Transverse colon (tissue), 4 donors: ENCODE data around the gene MDFIC. TPM values are rescaled to one million over a fixed set of nuclear protein-coding genes. Genes with fewer than 3 reads are reported as not detected.

Experiments used
- DNase-seq: peaks from one replicate; pipeline ENCODE4 v3.0.0-alpha.2; 2019
- H3K27ac ChIP-seq, 4 donors: fragments of 200-600 bp; sonication (generic); 2 replicates each; pipeline ENCODE4 v1.5.1; 2016 to 2018; ENCODE audit warnings: inconsistent platforms in 4 of 4
- H3K27me3 ChIP-seq: fragments of 200-600 bp; sonication (generic); 2 replicates; pipeline ENCODE4 v1.5.1; 2017; ENCODE audit warnings: inconsistent platforms
- H3K36me3 ChIP-seq, 4 donors: fragments of 200-600 bp; sonication (generic); 2 replicates each; pipeline ENCODE4 v1.5.1; 2017 to 2019; ENCODE audit warnings: inconsistent platforms in 4 of 4
- H3K4me1 ChIP-seq, 4 donors: fragments of 200-600 bp; sonication (generic); 2 replicates each; pipeline ENCODE4 v1.5.1; 2017 to 2020; ENCODE audit warnings: inconsistent platforms in 4 of 4
- H3K4me3 ChIP-seq, 4 donors: fragments of 200-600 bp; sonication (generic); 1 replicate in 1 of 4; 2 replicates in 3 of 4; pipeline versions ENCODE4 v1.5.1 to v1.6.1; 2017 to 2019; ENCODE audit warnings: inconsistent platforms in 4 of 4
- H3K9me3 ChIP-seq, 2 donors: fragments of 200-600 bp; sonication (generic); 2 replicates each; pipeline ENCODE4 v1.5.1; 2017 to 2019; ENCODE audit warnings: inconsistent platforms in 2 of 2
- EP300 ChIP-seq: sonication (generic); formaldehyde crosslinking; IDR thresholded peaks from one replicate; pipeline ENCODE4 v1.6.1; 2017; ENCODE audit warnings: antibody characterized with exemption, low read depth
- POLR2A ChIP-seq: fragments of 450-650 bp; IDR thresholded peaks from one replicate; pipeline ENCODE4 v1.6.1; 2016; ENCODE audit warnings: antibody characterized with exemption, mild to moderate bottlenecking, moderate library complexity
- POLR2AphosphoS5 ChIP-seq, 3 donors: sonication (generic); formaldehyde crosslinking; IDR thresholded peaks; one replicate each; pipeline ENCODE4 v1.6.1; 2016; ENCODE audit warnings: antibody characterized with exemption in 3 of 3
- WGBS, 2 donors: methylation state at CpG; one replicate each; pipeline ENCODE4 v1.1.5; 2018; ENCODE audit warnings: low coverage in 1 of 2; 5-methylcytosine and 5-hydroxymethylcytosine counted together
- in situ Hi-C, 4 donors: fragments of 200-750 bp; cut with MboI; loops; one replicate each; pipeline versions ENCODE4 v1.15.0 to v1.15.1; 2017; ENCODE audit warnings: low sequenced_read_pairs in 3 of 4, low pct_ligation_motif_present in 1 of 4, low pct_unique_long_range_greater_than_20kb in 1 of 4
- intact Hi-C: fragments of 100-400 bp; cut with DNase I; formaldehyde crosslinking; loops from one replicate; pipeline ENCODE4 v1.15.1; 2023; ENCODE audit warnings: low total_unique reads
- total RNA-seq, 4 donors: library from RNA; depleted of rRNA; stranded (reverse); fragments of >200 nt; gene quantifications; one replicate each; pipeline ENCODE4 v1.1.0, GENCODE V29; 2016
- TF ChIP-seq, protein P1 (sequence below), 5 experiments: fragments of 200-600 bp in 3 of 5; fragments of 450-650 bp in 2 of 5; sonication (generic) in 3 of 5; IDR thresholded peaks; 1 replicate in 2 of 5; 2 replicates in 3 of 5; pipeline ENCODE4 v1.5.1; 2016 to 2017; ENCODE audit warnings: antibody characterized with exemption in 5 of 5, inconsistent platforms in 3 of 5, mild to moderate bottlenecking in 2 of 5, moderate library complexity in 1 of 5

Gene MDFIC
- total RNA-seq, 4 donors from 2014 or later, result 4.5 to 14.8 (median 9.6) TPM

GRCh38 chr7:114934086-114934485, 12.2 kb downstream of the MDFIC start:
- TF ChIP-seq EP300, result no peak
- TF ChIP-seq, protein P1, sequence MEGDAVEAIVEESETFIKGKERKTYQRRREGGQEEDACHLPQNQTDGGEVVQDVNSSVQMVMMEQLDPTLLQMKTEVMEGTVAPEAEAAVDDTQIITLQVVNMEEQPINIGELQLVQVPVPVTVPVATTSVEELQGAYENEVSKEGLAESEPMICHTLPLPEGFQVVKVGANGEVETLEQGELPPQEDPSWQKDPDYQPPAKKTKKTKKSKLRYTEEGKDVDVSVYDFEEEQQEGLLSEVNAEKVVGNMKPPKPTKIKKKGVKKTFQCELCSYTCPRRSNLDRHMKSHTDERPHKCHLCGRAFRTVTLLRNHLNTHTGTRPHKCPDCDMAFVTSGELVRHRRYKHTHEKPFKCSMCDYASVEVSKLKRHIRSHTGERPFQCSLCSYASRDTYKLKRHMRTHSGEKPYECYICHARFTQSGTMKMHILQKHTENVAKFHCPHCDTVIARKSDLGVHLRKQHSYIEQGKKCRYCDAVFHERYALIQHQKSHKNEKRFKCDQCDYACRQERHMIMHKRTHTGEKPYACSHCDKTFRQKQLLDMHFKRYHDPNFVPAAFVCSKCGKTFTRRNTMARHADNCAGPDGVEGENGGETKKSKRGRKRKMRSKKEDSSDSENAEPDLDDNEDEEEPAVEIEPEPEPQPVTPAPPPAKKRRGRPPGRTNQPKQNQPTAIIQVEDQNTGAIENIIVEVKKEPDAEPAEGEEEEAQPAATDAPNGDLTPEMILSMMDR (IDR thresholded peaks at IDR 0.05), result no peak
- H3K4me1 ChIP-seq, result peaks cover 0 to 61% (median 20%) of the 10 kb centered on the region in 4 donors
- H3K27me3 ChIP-seq, result no peaks in the 10 kb centered on the region
- no peak overlapping the region for H3K4me3 ChIP-seq
- peak overlapping the region in 2 of 4 donors; percentile 7 for H3K27ac ChIP-seq
- in situ Hi-C loops (no loop called here), intact Hi-C loops (no loop called here)
- no peak for DNase-seq
- no peaks in the 10 kb centered on the region for H3K9me3 ChIP-seq
- 87 to 92% methylated on average over 1 of the region's 1 CpG for WGBS, 2 donors
- no peaks in the 10 kb centered on the region for H3K36me3 ChIP-seq

GRCh38 chr7:114934713-114935112, 12.8 kb downstream of the MDFIC start:
- in situ Hi-C loops, result no loop called here
- H3K4me1 ChIP-seq, result peaks cover 0 to 59% (median 20%) of the 10 kb centered on the region in 4 donors
- H3K27ac ChIP-seq, result no peak overlapping the region
- H3K4me3 ChIP-seq, result no peak overlapping the region
- no peaks in the 10 kb centered on the region for H3K9me3 ChIP-seq
- no peaks in the 10 kb centered on the region for H3K36me3 ChIP-seq
- no peak for DNase-seq
- intact Hi-C loops, result no loop called here
- H3K27me3 ChIP-seq, result no peaks in the 10 kb centered on the region
- TF ChIP-seq, protein P1 (IDR thresholded peaks at IDR 0.05), result no peak
- TF ChIP-seq EP300 (no peak), POLR2AphosphoS5 (IDR thresholded peaks at IDR 0.05) (no peak), POLR2A (no peak)

DNA sequence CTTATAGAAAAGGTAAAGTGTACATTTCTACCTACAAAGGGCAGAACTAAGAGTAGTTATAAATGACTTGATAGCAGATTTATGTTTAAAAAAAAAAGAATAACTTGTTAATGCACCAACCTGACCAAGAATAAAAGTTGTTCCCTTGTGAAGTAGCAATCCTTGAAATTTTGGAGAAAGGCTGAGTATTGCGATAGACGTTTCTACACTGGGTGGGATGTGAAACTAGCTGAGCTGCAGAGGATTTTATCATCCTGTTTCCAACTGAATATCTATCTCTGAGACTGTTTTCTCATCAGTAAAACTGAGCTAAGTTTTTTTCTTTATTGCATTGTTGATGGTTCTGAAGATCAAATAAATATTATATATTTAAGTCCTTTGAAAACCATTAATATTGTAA, 14.6 kb downstream of the MDFIC start:
- 77 to 81% methylated on average over 2 of the region's 2 CpGs for WGBS, 2 donors

GRCh38 chr7:114937446-114937845, 15.6 kb downstream of the MDFIC start:
- H3K4me3 ChIP-seq, result no peak overlapping the region
- no peaks in the 10 kb centered on the region for H3K9me3 ChIP-seq
- H3K36me3 ChIP-seq, result no peaks in the 10 kb centered on the region
- in situ Hi-C loops (no loop called here), intact Hi-C loops (no loop called here)
- no peak overlapping the region for H3K27ac ChIP-seq
- no peak for DNase-seq
- no peak for TF ChIP-seq POLR2AphosphoS5 (IDR thresholded peaks at IDR 0.05)
- no peak for TF ChIP-seq POLR2A
- TF ChIP-seq EP300, result no peak
- TF ChIP-seq, protein P1 (IDR thresholded peaks at IDR 0.05), result no peak
- 90 to 91% methylated on average over 1 of the region's 1 CpG for WGBS, 2 donors
- H3K27me3 ChIP-seq, result no peaks in the 10 kb centered on the region
- peaks cover 0 to 36% (median 14%) of the 10 kb centered on the region in 4 donors for H3K4me1 ChIP-seq

More for the DNA sequence above, 14.6 kb downstream of the MDFIC start:
- in situ Hi-C loops, result no loop called here
- Histone ChIP-seq H3K4me3 (no peak overlapping the region), H3K27me3 (no peaks in the 10 kb centered on the region), H3K27ac (no peak overlapping the region), H3K36me3 (no peaks in the 10 kb centered on the region), H3K4me1 (peaks cover 0 to 46% (median 17%) of the 10 kb centered on the region in 4 donors), H3K9me3 (no peaks in the 10 kb centered on the region)
- TF ChIP-seq EP300 (no peak), POLR2A (no peak), POLR2AphosphoS5 (IDR thresholded peaks at IDR 0.05) (no peak)
- TF ChIP-seq, protein P1 (IDR thresholded peaks at IDR 0.05), result no peak
- intact Hi-C loops, result no loop called here
- no peak for DNase-seq
